KOPT-K1 (cell line): ENCODE results near the gene LAMP1.
A peak's percentile ranks its signal among the peaks of the same experiment; 100 is the strongest.
"Not testable (repeated sequence)": the region's sequence is repeated elsewhere in the genome, so short reads cannot be mapped to it uniquely, and the experiment has no call there.

Experiments
- H3K27ac ChIP-seq: fragments of 200-600 bp; sonication (generic); 2 replicates; pipeline ENCODE4 v1.5.1; 2016; ENCODE audit warnings: antibody characterized with exemption, mild to moderate bottlenecking, low read depth, low read length; ENCODE audit not compliant: poor library complexity, severe bottlenecking
- H3K36me3 ChIP-seq: fragments of 200-600 bp; sonication (generic); 2 replicates; pipeline ENCODE4 v1.5.1; 2017; ENCODE audit warnings: antibody characterized with exemption, mild to moderate bottlenecking, low read length, moderate library complexity; ENCODE audit not compliant: insufficient read depth
- H3K9me3 ChIP-seq: fragments of 200-600 bp; sonication (generic); 2 replicates; pipeline ENCODE4 v1.5.1; 2017; ENCODE audit warnings: antibody characterized with exemption, low read length, mild to moderate bottlenecking; ENCODE audit not compliant: insufficient read depth, poor library complexity, severe bottlenecking

The LAMP1 gene

GRCh38 chr13:113296823-113297369, at the start of gene LAMP1:
LAMP1 (plus strand) TSS chr13:113297239; CDS start chr13:113297435, 196 bp downstream.
- Histone ChIP-seq H3K27ac (peak within 1 kb of the TSS; percentile 67), H3K36me3 (peaks cover 5% of the 10 kb centered on the region), H3K9me3 (no peaks in the 10 kb centered on the region)

- peaks cover 100% of the 10 kb centered on the region for H3K36me3 ChIP-seq
- H3K9me3 ChIP-seq, result no peaks in the 10 kb centered on the region
- H3K27ac ChIP-seq, result no peak overlapping the region
Measured at GRCh38 chr13:113252516-113253095, 44.4 kb upstream of the LAMP1 start.

GRCh38 chr13:113257908-113258307, 39.1 kb upstream of the LAMP1 start:
- peaks cover 99% of the 10 kb centered on the region for H3K36me3 ChIP-seq
- H3K27ac ChIP-seq, result not testable (repeated sequence)

GRCh38 chr13:113258321-113259054, 38.6 kb upstream of the LAMP1 start:
- Histone ChIP-seq H3K27ac (no peak overlapping the region), H3K9me3 (no peaks in the 10 kb centered on the region), H3K36me3 (peaks cover 98% of the 10 kb centered on the region)

More at GRCh38 chr13:113257908-113258307, 39.1 kb upstream of the LAMP1 start:
- H3K9me3 ChIP-seq, result not testable (repeated sequence)

- no peak overlapping the region for H3K27ac ChIP-seq
- H3K9me3 ChIP-seq, result no peaks in the 10 kb centered on the region
- peaks cover 85% of the 10 kb centered on the region for H3K36me3 ChIP-seq
Measured at GRCh38 chr13:113260996-113261395, 36.0 kb upstream of the LAMP1 start.

GRCh38 chr13:113263016-113263415, 34.0 kb upstream of the LAMP1 start:
- H3K27ac ChIP-seq, H3K9me3 ChIP-seq: not testable (repeated sequence)
- H3K36me3 ChIP-seq, result peaks cover 77% of the 10 kb centered on the region

GRCh38 chr13:113267642-113268405, 29.2 kb upstream of the LAMP1 start:
- H3K27ac ChIP-seq, result no peak overlapping the region
- no peaks in the 10 kb centered on the region for H3K9me3 ChIP-seq
- H3K36me3 ChIP-seq, result peaks cover 33% of the 10 kb centered on the region

- H3K36me3 ChIP-seq, result peaks cover 11% of the 10 kb centered on the region; the same call in 1 of the 2 replicates
Measured at GRCh38 chr13:113272031-113272430, 25.0 kb upstream of the LAMP1 start.

GRCh38 chr13:113272701-113273181, 24.3 kb upstream of the LAMP1 start:
- Histone ChIP-seq H3K36me3 (peaks cover 7% of the 10 kb centered on the region; the same call in 1 of the 2 replicates), H3K27ac (no peak overlapping the region), H3K9me3 (no peaks in the 10 kb centered on the region)

More at GRCh38 chr13:113272031-113272430, 25.0 kb upstream of the LAMP1 start:
- Histone ChIP-seq H3K27ac (no peak overlapping the region), H3K9me3 (no peaks in the 10 kb centered on the region)

- no peaks in the 10 kb centered on the region for H3K9me3 ChIP-seq
- H3K36me3 ChIP-seq, result peaks cover 4% of the 10 kb centered on the region; the same call in 1 of the 2 replicates
- H3K27ac ChIP-seq, result no peak overlapping the region
Measured at GRCh38 chr13:113273321-113273720, 23.7 kb upstream of the LAMP1 start.

- H3K36me3 ChIP-seq, result peaks cover 4% of the 10 kb centered on the region; the same call in 1 of the 2 replicates
- H3K27ac ChIP-seq, result no peak overlapping the region
- no peaks in the 10 kb centered on the region for H3K9me3 ChIP-seq
Measured at GRCh38 chr13:113273851-113274590, 23.0 kb upstream of the LAMP1 start.

- Histone ChIP-seq H3K9me3 (no peaks in the 10 kb centered on the region), H3K36me3 (peaks cover 4% of the 10 kb centered on the region; the same call in 1 of the 2 replicates), H3K27ac (no peak overlapping the region)
Measured at GRCh38 chr13:113274721-113275120, 22.3 kb upstream of the LAMP1 start.

GRCh38 chr13:113275387-113275786, 21.7 kb upstream of the LAMP1 start:
- Histone ChIP-seq H3K9me3 (no peaks in the 10 kb centered on the region), H3K27ac (no peak overlapping the region), H3K36me3 (peaks cover 4% of the 10 kb centered on the region; the same call in 1 of the 2 replicates)

- H3K27ac ChIP-seq, result no peak overlapping the region
- no peaks in the 10 kb centered on the region for H3K9me3 ChIP-seq
- no peaks in the 10 kb centered on the region for H3K36me3 ChIP-seq
Measured at GRCh38 chr13:113280126-113280525, 16.9 kb upstream of the LAMP1 start.
